DND-41 (cell line): ENCODE measurements around the gene TEX10.

Experiments
- ATAC-seq: fragments of 200-7000 bp; cut with Tn5 transposase; 3 replicates; pipeline ENCODE4 v1.9.1; 2021; ENCODE audit warnings: low read depth; ENCODE audit not compliant: insufficient read depth
- DNase-seq: peaks from one replicate; pipeline ENCODE4 v3.0.0-alpha.2; 2020
- H2AFZ ChIP-seq: 2 replicates; pipeline ENCODE4 v1.6.0; 2012; ENCODE audit warnings: low read depth, low read length
- H3K27ac ChIP-seq: 2 replicates; pipeline ENCODE4 v1.5.1; 2012; ENCODE audit warnings: low read length, inconsistent platforms
- H3K27me3 ChIP-seq: fragments of 200-600 bp; sonication (generic); 2 replicates; pipeline ENCODE4 v1.6.0; 2012; ENCODE audit warnings: low read length, mild to moderate bottlenecking, inconsistent platforms; ENCODE audit not compliant: insufficient read depth, poor library complexity
- H3K36me3 ChIP-seq: 2 replicates; pipeline ENCODE4 v1.5.1; 2012; ENCODE audit warnings: low read length, inconsistent platforms; ENCODE audit not compliant: insufficient read depth
- H3K4me1 ChIP-seq: 2 replicates; pipeline ENCODE4 v1.5.1; 2012; ENCODE audit warnings: mild to moderate bottlenecking, low read length; ENCODE audit not compliant: insufficient read depth
- H3K4me2 ChIP-seq: 2 replicates; pipeline ENCODE4 v1.6.0; 2012; ENCODE audit warnings: mild to moderate bottlenecking, moderate library complexity, low read length, inconsistent platforms; ENCODE audit not compliant: insufficient read depth
- H3K4me3 ChIP-seq, 2 experiments: fragments of 200-600 bp in 1 of 2; shearing (Covaris generic) in 1 of 2; 2 replicates each; pipeline ENCODE4 v1.5.1; 2012 to 2016; ENCODE audit warnings: inconsistent platforms in 2 of 2, low read length in 2 of 2, mild to moderate bottlenecking in 2 of 2, low read depth in 1 of 2, moderate library complexity in 1 of 2
- H3K79me2 ChIP-seq: 2 replicates; pipeline ENCODE4 v1.6.0; 2012; ENCODE audit warnings: low read length, inconsistent platforms; ENCODE audit not compliant: insufficient read depth
- H3K9ac ChIP-seq: 2 replicates; pipeline ENCODE4 v1.6.0; 2012; ENCODE audit warnings: low read depth, mild to moderate bottlenecking, inconsistent platforms, low read length, moderate library complexity
- H3K9me3 ChIP-seq: 2 replicates; pipeline ENCODE4 v1.5.1; 2012; ENCODE audit warnings: low read length, moderate library complexity, mild to moderate bottlenecking, inconsistent platforms; ENCODE audit not compliant: insufficient read depth, severe bottlenecking
- H4K20me1 ChIP-seq: 2 replicates; pipeline ENCODE4 v1.6.0; 2012; ENCODE audit warnings: low read length; ENCODE audit not compliant: insufficient read depth
- EZH2 ChIP-seq: IDR thresholded peaks from 3 replicates; pipeline ENCODE4 v1.6.1; 2012; ENCODE audit warnings: borderline replicate concordance, low read depth, mild to moderate bottlenecking, moderate library complexity, low read length, inconsistent platforms; ENCODE audit not compliant: severe bottlenecking
- TF ChIP-seq, protein P1 (sequence below): IDR thresholded peaks from 2 replicates; pipeline ENCODE4 v1.5.1; 2012; ENCODE audit warnings: borderline replicate concordance, low read length, moderate library complexity, mild to moderate bottlenecking; ENCODE audit not compliant: poor library complexity, severe bottlenecking; ENCODE audit errors: extremely low read depth

The TEX10 gene

DNA sequence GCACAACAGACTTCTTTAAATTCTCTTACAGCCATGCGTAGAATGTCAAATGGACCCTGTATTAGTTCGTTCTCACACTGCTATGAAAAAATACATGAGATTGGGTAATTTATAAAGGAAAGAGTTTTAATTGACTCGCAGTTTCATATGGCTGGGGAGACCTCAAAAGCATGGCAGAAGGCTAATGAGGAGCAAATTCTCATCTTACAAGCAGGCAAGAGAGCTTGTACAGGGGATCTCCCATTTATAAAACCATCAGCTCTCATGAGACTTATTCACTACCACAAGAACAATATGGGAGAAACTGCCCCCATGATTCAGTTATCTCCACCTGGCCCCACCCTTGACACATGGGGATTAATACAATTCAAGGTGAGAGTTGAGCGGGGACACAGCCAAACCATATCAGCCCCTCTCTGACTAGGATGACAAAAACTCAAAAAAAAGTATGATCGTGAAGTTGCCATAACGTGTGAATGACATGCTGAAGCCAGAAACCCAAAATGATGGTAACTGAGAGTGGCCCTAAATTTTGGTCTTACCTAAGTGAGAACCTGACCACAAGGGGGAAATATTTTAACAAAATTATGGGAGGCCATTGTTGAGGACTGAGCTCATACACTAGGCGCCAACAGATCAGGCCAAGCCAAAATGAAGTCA is 17.5 kb upstream of the TEX10 start:
- ATAC-seq = no peak
- Histone ChIP-seq H3K79me2 (no peaks in the 10 kb centered on the region), H4K20me1 (no peaks in the 10 kb centered on the region), H3K4me1 (no peaks in the 10 kb centered on the region), H3K4me3 (no peak overlapping the region), H2AFZ (no peak overlapping the region), H3K27ac (no peak overlapping the region), H3K4me2 (no peak overlapping the region), H3K9ac (no peak overlapping the region), H3K9me3 (no peaks in the 10 kb centered on the region), H3K27me3 (no peaks in the 10 kb centered on the region), H3K36me3 (no peaks in the 10 kb centered on the region)
- TF ChIP-seq EZH2 = no peak
- TF ChIP-seq, protein P1, sequence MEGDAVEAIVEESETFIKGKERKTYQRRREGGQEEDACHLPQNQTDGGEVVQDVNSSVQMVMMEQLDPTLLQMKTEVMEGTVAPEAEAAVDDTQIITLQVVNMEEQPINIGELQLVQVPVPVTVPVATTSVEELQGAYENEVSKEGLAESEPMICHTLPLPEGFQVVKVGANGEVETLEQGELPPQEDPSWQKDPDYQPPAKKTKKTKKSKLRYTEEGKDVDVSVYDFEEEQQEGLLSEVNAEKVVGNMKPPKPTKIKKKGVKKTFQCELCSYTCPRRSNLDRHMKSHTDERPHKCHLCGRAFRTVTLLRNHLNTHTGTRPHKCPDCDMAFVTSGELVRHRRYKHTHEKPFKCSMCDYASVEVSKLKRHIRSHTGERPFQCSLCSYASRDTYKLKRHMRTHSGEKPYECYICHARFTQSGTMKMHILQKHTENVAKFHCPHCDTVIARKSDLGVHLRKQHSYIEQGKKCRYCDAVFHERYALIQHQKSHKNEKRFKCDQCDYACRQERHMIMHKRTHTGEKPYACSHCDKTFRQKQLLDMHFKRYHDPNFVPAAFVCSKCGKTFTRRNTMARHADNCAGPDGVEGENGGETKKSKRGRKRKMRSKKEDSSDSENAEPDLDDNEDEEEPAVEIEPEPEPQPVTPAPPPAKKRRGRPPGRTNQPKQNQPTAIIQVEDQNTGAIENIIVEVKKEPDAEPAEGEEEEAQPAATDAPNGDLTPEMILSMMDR = no peak
- no peak for DNase-seq

DNA sequence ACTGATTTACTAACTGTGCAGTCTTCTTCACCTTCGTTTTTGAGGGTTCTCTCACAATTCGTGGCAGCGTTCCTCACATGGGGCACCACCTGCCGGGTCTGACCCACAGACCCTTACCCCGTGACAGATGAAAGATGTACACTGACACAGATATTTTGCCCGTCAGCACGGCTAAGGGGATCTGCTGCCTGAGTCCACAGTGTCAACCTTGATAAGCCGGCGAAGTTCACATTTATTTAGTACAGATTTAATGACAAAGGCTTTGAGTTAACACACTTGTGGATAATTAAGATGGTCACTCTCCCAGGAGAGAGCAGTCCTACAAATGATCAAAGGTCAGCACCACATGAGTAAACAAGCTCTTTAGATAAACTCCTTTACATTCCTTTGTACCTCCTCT is 15.9 kb upstream of the TEX10 start:
- Histone ChIP-seq H2AFZ (no peak overlapping the region), H3K4me1 (no peaks in the 10 kb centered on the region), H3K27ac (no peak overlapping the region), H3K4me3 (no peak overlapping the region), H3K9me3 (peaks cover 2% of the 10 kb centered on the region), H4K20me1 (no peaks in the 10 kb centered on the region), H3K9ac (no peak overlapping the region), H3K27me3 (no peaks in the 10 kb centered on the region), H3K4me2 (no peak overlapping the region), H3K79me2 (no peaks in the 10 kb centered on the region), H3K36me3 (no peaks in the 10 kb centered on the region)
- DNase-seq (no peak), ATAC-seq (no peak)
- TF ChIP-seq EZH2 = no peak
- TF ChIP-seq, protein P1 = no peak

DNA sequence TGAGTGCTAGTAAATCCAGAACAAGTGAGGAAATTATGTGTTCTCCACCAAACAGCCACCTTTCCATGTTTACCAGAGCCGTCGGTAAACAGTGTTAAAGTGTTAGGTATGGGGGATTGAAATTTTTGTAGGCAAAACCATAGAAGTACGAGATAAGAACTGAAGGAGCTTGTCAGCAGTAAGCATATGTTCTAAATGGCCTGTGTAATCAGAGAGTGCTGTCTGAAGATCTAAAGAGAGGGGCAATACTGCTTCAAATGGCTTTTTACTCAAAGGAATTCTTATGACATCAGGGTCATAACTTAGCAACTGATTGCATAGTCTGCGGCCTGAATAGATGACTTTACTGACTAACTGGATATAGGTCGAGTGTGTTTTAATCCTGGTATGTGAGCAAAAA is 13.4 kb upstream of the TEX10 start:
- no peak for TF ChIP-seq EZH2
- TF ChIP-seq, protein P1 = no peak
- no peak overlapping the region for H3K27ac ChIP-seq
- no peaks in the 10 kb centered on the region for H3K79me2 ChIP-seq
- H2AFZ ChIP-seq = no peak overlapping the region
- no peaks in the 10 kb centered on the region for H4K20me1 ChIP-seq
- H3K4me2 ChIP-seq = no peak overlapping the region
- H3K9me3 ChIP-seq = peaks cover 2% of the 10 kb centered on the region
- no peaks in the 10 kb centered on the region for H3K27me3 ChIP-seq
- no peak for ATAC-seq
- H3K4me3 ChIP-seq = no peak overlapping the region
- no peak for DNase-seq
- no peaks in the 10 kb centered on the region for H3K4me1 ChIP-seq
- no peaks in the 10 kb centered on the region for H3K36me3 ChIP-seq
- no peak overlapping the region for H3K9ac ChIP-seq
